KMS-11 (cell line): ENCODE measurements around the gene GTPBP10.

Experiments
- H2AFZ ChIP-seq: fragments of 200-600 bp; sonication (generic); 2 replicates; pipeline ENCODE4 v1.6.1; 2016; ENCODE audit warnings: antibody characterized with exemption, mixed run types, low read depth
- H3K27ac ChIP-seq: fragments of 200-600 bp; sonication (generic); 2 replicates; pipeline ENCODE4 v1.6.1; 2016; ENCODE audit warnings: mild to moderate bottlenecking, mixed run types
- H3K27me3 ChIP-seq: fragments of 200-600 bp; sonication (generic); 2 replicates; pipeline ENCODE4 v1.6.1; 2017; ENCODE audit warnings: mild to moderate bottlenecking, low read depth, mixed run types, moderate library complexity; ENCODE audit not compliant: insufficient read depth
- H3K36me3 ChIP-seq: fragments of 200-600 bp; sonication (generic); 2 replicates; pipeline ENCODE4 v1.6.1; 2017; ENCODE audit warnings: mild to moderate bottlenecking, mixed run types; ENCODE audit not compliant: insufficient read depth
- H3K4me1 ChIP-seq: fragments of 200-600 bp; sonication (generic); 2 replicates; pipeline ENCODE4 v1.6.1; 2016; ENCODE audit warnings: mild to moderate bottlenecking, low read depth, mixed run types; ENCODE audit not compliant: poor library complexity, severe bottlenecking
- H3K4me2 ChIP-seq: fragments of 200-600 bp; sonication (generic); 2 replicates; pipeline ENCODE4 v1.7.0; 2016; ENCODE audit warnings: mild to moderate bottlenecking, mixed run types
- H3K4me3 ChIP-seq: fragments of 200-600 bp; sonication (generic); IDR thresholded peaks from 2 replicates; pipeline ENCODE4 v1.6.1; 2017; ENCODE audit warnings: low read depth, low read length, mixed read lengths; ENCODE audit not compliant: insufficient read depth
- H3K79me2 ChIP-seq: fragments of 200-600 bp; sonication (generic); 2 replicates; pipeline ENCODE4 v1.6.1; 2016; ENCODE audit warnings: low read depth, mixed run types; ENCODE audit not compliant: insufficient read depth
- H3K9ac ChIP-seq: fragments of 200-600 bp; sonication (generic); 2 replicates; pipeline ENCODE4 v1.6.1; 2016; ENCODE audit warnings: mild to moderate bottlenecking, mixed run types
- H4K20me1 ChIP-seq: fragments of 200-600 bp; sonication (generic); 2 replicates; pipeline ENCODE4 v1.6.1; 2016; ENCODE audit warnings: mild to moderate bottlenecking, mixed run types; ENCODE audit not compliant: insufficient read depth
- TF ChIP-seq, protein P1 (sequence below): fragments of 200-600 bp; sonication (generic); conservative IDR thresholded peaks from 2 replicates; pipeline ENCODE4 v1.6.1; 2017; ENCODE audit warnings: low read depth, mild to moderate bottlenecking, antibody characterized with exemption, low read length, moderate library complexity, mixed read lengths

The GTPBP10 gene

DNA sequence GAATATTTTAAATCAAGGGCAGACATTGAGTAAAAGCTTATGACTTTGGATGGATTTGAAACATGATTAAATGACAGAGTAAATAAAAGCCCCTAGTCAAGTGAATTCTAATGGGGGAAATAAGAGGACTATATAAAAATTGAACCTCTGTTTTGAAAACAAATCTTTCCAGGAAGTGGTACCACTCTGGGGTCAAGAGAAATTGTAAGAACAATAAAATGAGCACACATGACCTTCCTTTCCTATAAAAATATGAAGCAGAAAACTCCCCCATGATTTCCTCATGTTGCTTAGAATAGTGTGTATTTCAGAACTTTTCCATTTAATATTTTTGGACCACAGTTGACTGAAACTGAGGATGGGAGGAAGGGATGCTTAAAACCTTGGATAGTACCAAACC, 44.4 kb downstream of the GTPBP10 start:
- H3K79me2 ChIP-seq, result no peaks in the 10 kb centered on the region
- no peak overlapping the region for H3K9ac ChIP-seq
- H3K4me1 ChIP-seq, result no peaks in the 10 kb centered on the region
- no peak overlapping the region for H3K27ac ChIP-seq
- H4K20me1 ChIP-seq, result no peaks in the 10 kb centered on the region
- H3K4me2 ChIP-seq, result no peak overlapping the region
- no peak overlapping the region for H3K4me3 ChIP-seq
- H3K36me3 ChIP-seq, result no peaks in the 10 kb centered on the region
- TF ChIP-seq, protein P1, sequence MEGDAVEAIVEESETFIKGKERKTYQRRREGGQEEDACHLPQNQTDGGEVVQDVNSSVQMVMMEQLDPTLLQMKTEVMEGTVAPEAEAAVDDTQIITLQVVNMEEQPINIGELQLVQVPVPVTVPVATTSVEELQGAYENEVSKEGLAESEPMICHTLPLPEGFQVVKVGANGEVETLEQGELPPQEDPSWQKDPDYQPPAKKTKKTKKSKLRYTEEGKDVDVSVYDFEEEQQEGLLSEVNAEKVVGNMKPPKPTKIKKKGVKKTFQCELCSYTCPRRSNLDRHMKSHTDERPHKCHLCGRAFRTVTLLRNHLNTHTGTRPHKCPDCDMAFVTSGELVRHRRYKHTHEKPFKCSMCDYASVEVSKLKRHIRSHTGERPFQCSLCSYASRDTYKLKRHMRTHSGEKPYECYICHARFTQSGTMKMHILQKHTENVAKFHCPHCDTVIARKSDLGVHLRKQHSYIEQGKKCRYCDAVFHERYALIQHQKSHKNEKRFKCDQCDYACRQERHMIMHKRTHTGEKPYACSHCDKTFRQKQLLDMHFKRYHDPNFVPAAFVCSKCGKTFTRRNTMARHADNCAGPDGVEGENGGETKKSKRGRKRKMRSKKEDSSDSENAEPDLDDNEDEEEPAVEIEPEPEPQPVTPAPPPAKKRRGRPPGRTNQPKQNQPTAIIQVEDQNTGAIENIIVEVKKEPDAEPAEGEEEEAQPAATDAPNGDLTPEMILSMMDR, result no peak
- H3K27me3 ChIP-seq, result no peaks in the 10 kb centered on the region
- H2AFZ ChIP-seq, result no peak overlapping the region

DNA sequence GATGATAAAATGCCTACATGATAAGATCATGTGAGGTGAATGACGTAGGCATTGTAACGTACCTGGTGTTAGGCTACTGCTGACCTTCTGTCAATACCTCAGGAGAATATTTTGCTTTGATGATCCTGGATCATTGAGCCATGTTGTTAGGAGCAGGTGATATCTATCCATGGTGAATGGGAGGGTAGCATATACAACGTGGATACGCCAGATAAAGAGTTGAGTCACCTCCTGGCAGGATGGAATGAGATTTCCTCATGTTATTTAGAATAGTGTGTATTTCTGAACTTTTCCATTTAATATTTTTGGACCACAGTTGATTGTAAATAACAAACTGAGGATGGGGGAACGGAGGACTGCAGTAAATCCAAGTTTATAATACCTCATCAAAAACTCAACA, 45.0 kb downstream of the GTPBP10 start:
- Histone ChIP-seq H3K27me3 (no peaks in the 10 kb centered on the region), H4K20me1 (no peaks in the 10 kb centered on the region), H3K4me2 (no peak overlapping the region), H3K79me2 (no peaks in the 10 kb centered on the region), H3K27ac (no peak overlapping the region), H3K4me1 (no peaks in the 10 kb centered on the region), H3K4me3 (no peak overlapping the region), H3K9ac (no peak overlapping the region), H2AFZ (no peak overlapping the region), H3K36me3 (no peaks in the 10 kb centered on the region)
- TF ChIP-seq, protein P1, result no peak

DNA sequence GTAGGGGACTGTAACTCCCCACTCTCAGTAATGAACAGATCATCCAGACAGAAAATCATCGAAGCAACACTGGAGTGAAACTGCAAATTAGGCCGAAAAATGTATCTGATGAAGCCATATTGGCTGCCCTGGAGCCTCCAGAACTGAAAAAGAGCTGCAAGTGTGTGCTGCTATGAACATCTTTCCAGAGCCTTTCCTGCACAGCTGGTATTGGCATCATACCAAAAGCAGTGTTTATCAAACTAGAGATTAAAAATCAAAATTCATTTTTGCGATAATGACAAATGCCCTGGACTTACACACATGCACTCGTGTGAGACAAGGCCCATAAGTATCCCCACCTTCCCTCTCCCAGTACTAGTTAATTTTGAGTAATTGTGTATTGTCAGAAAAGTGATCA, 49.9 kb downstream of the GTPBP10 start:
- Histone ChIP-seq H3K27me3 (no peaks in the 10 kb centered on the region), H3K36me3 (no peaks in the 10 kb centered on the region), H3K4me3 (no peak overlapping the region), H3K9ac (no peak overlapping the region), H3K27ac (no peak overlapping the region), H4K20me1 (no peaks in the 10 kb centered on the region), H3K4me2 (no peak overlapping the region), H3K4me1 (no peaks in the 10 kb centered on the region), H2AFZ (no peak overlapping the region), H3K79me2 (no peaks in the 10 kb centered on the region)
- TF ChIP-seq, protein P1, result no peak

DNA sequence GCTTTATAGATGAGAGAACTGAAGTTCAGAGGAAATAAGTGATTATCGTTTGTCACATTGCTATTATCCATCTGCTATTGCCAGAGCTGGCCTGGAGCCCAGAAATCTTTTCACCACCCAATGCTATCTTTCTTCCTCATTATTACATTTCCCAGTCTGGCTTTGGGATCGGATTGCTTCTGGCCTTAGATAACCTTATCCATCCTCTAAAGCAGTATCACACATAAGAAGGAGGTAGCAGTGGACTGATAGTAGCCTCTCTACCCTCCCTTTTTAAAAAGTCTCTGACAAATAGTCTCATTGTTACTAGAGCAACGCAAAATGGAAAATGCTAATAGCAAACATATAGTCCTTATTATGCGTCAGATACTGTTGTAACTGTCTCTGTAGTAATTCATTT, 55.5 kb downstream of the GTPBP10 start:
- H3K4me2 ChIP-seq, result no peak overlapping the region
- no peak overlapping the region for H2AFZ ChIP-seq

More for the DNA sequence above, 55.5 kb downstream of the GTPBP10 start:
- Histone ChIP-seq H3K4me3 (no peak overlapping the region), H3K9ac (no peak overlapping the region), H3K36me3 (no peaks in the 10 kb centered on the region), H3K4me1 (peaks cover 15% of the 10 kb centered on the region), H3K27ac (no peak overlapping the region), H3K79me2 (no peaks in the 10 kb centered on the region), H3K27me3 (no peaks in the 10 kb centered on the region), H4K20me1 (no peaks in the 10 kb centered on the region)
- TF ChIP-seq, protein P1, result no peak
